Body of pancreas (tissue), 4 donors: ENCODE data around the gene DNAJC6. TPM values are rescaled to one million over a fixed set of nuclear protein-coding genes. Genes with fewer than 3 reads are reported as not detected.
A peak's percentile ranks its signal among the peaks of the same experiment; 100 is the strongest.

Experiments used
- ATAC-seq: fragments of 150-250 bp; one replicate; pipeline ENCODE4 v1.9.1; 2016
- DNase-seq, 4 donors: peaks; one replicate each; pipeline ENCODE4 v3.0.0-alpha.2; 2019
- H3K27ac ChIP-seq, 4 donors: fragments of 200-600 bp; sonication (generic); 1 replicate in 3 of 4; 2 replicates in 1 of 4; pipeline versions ENCODE4 v1.5.1 to v1.6.1; 2016 to 2019; ENCODE audit warnings: mild to moderate bottlenecking in 1 of 4, mixed read lengths in 1 of 4, moderate library complexity in 1 of 4
- H3K27me3 ChIP-seq, 2 donors: fragments of 200-600 bp; sonication (generic); one replicate each; pipeline ENCODE4 v1.6.0; 2016; ENCODE audit warnings: mild to moderate bottlenecking in 1 of 2
- H3K36me3 ChIP-seq, 2 donors: fragments of 200-600 bp; sonication (generic); replicated peaks in 1 of 2; 2 replicates each; pipeline ENCODE4 v1.5.1; 2016; ENCODE audit warnings: low read depth in 2 of 2; ENCODE audit not compliant: insufficient read depth in 1 of 2
- H3K4me1 ChIP-seq: fragments of 200-600 bp; sonication (generic); one replicate; pipeline ENCODE4 v1.6.0; 2016
- H3K4me3 ChIP-seq, 2 donors: fragments of 200-600 bp; sonication (generic); 1 replicate in 1 of 2; 2 replicates in 1 of 2; pipeline ENCODE4 v1.5.1; 2016 to 2019
- H3K9me3 ChIP-seq, 3 donors: fragments of 200-600 bp; sonication (generic); 1 replicate in 2 of 3; 2 replicates in 1 of 3; pipeline ENCODE4 v1.5.1; 2016
- POLR2A ChIP-seq, 3 donors: fragments of 450-650 bp; IDR thresholded peaks; one replicate each; pipeline ENCODE4 v1.6.1; 2016; ENCODE audit warnings: antibody characterized with exemption in 3 of 3, mild to moderate bottlenecking in 2 of 3
- WGBS, 2 donors: methylation state at CpG; one replicate each; pipeline ENCODE4 v1.1.5; 2017; 5-methylcytosine and 5-hydroxymethylcytosine counted together
- intact Hi-C: fragments of 100-400 bp; cut with DNase I; formaldehyde crosslinking; loops from one replicate; pipeline ENCODE4 v1.15.1; 2023
- total RNA-seq, 2 donors: library from RNA; depleted of rRNA; stranded (reverse); fragments of >200 nt; gene quantifications; one replicate each; pipeline ENCODE4 v1.1.0, GENCODE V29; 2016
- TF ChIP-seq, protein P1 (sequence below), 7 experiments: fragments of 450-650 bp in 4 of 7; fragments of 200-600 bp in 3 of 7; sonication (generic) in 3 of 7; IDR thresholded peaks; one replicate each; pipeline ENCODE4 v1.5.1; 2016 to 2019; ENCODE audit warnings: antibody characterized with exemption in 7 of 7

DNAJC6 gene
- total RNA-seq, 2 donors from 2014 or later, result 0.99 to 2.3 TPM

DNA sequence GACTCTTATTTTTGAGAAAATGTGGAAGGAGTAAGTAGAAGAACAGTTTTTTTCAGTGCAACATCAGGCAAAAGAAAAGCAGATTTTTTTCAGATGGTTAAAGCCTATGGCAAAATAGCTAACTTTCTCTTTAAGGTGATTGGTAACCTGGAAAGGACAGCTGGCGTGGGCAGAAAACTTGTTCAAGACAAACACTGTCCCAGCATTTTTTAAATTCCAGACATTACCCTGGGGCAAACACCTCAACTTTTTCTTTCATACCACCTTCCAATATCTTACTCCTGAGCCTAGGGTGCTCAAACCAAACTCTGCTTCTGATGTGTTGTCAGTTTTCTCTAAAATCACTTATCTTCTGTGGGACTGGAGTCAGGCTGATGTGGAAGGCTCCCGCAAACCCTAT lies 108.4 kb downstream of the DNAJC6 start:
- H3K36me3 ChIP-seq, result no peaks in the 10 kb centered on the region
- ATAC-seq (no peak), DNase-seq (no peak)
- H3K4me1 ChIP-seq, result peaks cover 18% of the 10 kb centered on the region
- WGBS, 2 donors, result 55 to 65% methylated on average over 2 of the region's 2 CpGs
- H3K27me3 ChIP-seq, result no peaks in the 10 kb centered on the region
- TF ChIP-seq POLR2A (IDR thresholded peaks at IDR 0.05), result no peak
- TF ChIP-seq, protein P1, sequence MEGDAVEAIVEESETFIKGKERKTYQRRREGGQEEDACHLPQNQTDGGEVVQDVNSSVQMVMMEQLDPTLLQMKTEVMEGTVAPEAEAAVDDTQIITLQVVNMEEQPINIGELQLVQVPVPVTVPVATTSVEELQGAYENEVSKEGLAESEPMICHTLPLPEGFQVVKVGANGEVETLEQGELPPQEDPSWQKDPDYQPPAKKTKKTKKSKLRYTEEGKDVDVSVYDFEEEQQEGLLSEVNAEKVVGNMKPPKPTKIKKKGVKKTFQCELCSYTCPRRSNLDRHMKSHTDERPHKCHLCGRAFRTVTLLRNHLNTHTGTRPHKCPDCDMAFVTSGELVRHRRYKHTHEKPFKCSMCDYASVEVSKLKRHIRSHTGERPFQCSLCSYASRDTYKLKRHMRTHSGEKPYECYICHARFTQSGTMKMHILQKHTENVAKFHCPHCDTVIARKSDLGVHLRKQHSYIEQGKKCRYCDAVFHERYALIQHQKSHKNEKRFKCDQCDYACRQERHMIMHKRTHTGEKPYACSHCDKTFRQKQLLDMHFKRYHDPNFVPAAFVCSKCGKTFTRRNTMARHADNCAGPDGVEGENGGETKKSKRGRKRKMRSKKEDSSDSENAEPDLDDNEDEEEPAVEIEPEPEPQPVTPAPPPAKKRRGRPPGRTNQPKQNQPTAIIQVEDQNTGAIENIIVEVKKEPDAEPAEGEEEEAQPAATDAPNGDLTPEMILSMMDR (IDR thresholded peaks at IDR 0.05), result no peak
- peak overlapping the region in 3 of 4 donors; percentile 1 to 59 (median 50) for H3K27ac ChIP-seq
- no peak overlapping the region for H3K4me3 ChIP-seq
- intact Hi-C loops, result no loop called here
- no peaks in the 10 kb centered on the region for H3K9me3 ChIP-seq

DNA sequence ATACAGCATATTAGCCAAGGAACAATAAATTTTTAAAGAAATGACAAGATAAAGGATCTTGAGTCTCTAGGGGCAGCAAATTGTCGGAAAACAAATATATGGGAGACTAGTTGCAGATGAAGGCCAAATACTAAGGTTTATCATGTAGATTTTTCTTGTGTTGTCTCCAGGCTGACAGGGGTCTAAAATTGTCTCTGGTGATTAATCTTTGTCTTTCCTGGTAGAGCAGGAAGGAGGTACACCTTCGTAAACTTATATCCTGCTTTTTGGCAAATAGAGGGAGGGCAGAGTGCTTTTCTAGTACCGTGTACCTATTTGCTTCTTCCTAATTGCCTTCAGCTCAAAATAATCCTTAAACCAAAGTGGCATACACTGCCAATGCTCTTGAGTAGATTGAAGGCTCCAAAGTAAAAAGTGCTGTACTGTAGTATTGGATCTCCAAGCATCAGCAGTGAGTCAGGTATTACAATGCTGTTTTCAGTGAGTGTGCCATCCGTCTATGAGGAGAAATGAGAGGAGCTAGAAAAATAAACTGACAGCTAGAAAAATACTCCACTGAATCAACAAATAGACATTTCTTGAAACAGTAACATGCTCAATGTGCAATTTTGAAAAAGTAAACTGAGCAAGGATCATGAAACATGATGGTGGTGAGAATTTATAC lies 109.3 kb downstream of the DNAJC6 start:
- Histone ChIP-seq H3K4me3 (no peak overlapping the region), H3K9me3 (no peaks in the 10 kb centered on the region), H3K36me3 (no peaks in the 10 kb centered on the region), H3K27ac (peak overlapping the region in 3 of 4 donors; percentile 28 to 93 (median 91)), H3K4me1 (peaks cover 27% of the 10 kb centered on the region), H3K27me3 (no peaks in the 10 kb centered on the region)
- DNase-seq, result no peak
- no peak for ATAC-seq
- no peak for TF ChIP-seq POLR2A (IDR thresholded peaks at IDR 0.05)
- TF ChIP-seq, protein P1 (IDR thresholded peaks at IDR 0.05), result no peak
- intact Hi-C loops, result no loop called here
- 79 to 80% methylated on average over 4 of the region's 4 CpGs for WGBS, 2 donors

- Histone ChIP-seq H3K36me3 (no peaks in the 10 kb centered on the region), H3K4me3 (peak overlapping the region; percentile 55 to 62), H3K4me1 (peaks cover 38% of the 10 kb centered on the region), H3K9me3 (no peaks in the 10 kb centered on the region), H3K27ac (peak overlapping the region; percentile 63 to 98 (median 96)), H3K27me3 (no peaks in the 10 kb centered on the region)
- peak; percentile 92 for ATAC-seq
- WGBS, 2 donors, result 0% methylated on average over 26 to 42 of the region's 52 CpGs
- TF ChIP-seq, protein P1 (IDR thresholded peaks at IDR 0.05), result no peak
- peak in 2 of 3 donors; percentile 46 to 48 for TF ChIP-seq POLR2A (IDR thresholded peaks at IDR 0.05)
- peak; percentile 99 for DNase-seq
- intact Hi-C loops, result no loop called here
Observed at GRCh38 chr1:65419681-65420589, 110.6 kb downstream of the DNAJC6 start.

DNA sequence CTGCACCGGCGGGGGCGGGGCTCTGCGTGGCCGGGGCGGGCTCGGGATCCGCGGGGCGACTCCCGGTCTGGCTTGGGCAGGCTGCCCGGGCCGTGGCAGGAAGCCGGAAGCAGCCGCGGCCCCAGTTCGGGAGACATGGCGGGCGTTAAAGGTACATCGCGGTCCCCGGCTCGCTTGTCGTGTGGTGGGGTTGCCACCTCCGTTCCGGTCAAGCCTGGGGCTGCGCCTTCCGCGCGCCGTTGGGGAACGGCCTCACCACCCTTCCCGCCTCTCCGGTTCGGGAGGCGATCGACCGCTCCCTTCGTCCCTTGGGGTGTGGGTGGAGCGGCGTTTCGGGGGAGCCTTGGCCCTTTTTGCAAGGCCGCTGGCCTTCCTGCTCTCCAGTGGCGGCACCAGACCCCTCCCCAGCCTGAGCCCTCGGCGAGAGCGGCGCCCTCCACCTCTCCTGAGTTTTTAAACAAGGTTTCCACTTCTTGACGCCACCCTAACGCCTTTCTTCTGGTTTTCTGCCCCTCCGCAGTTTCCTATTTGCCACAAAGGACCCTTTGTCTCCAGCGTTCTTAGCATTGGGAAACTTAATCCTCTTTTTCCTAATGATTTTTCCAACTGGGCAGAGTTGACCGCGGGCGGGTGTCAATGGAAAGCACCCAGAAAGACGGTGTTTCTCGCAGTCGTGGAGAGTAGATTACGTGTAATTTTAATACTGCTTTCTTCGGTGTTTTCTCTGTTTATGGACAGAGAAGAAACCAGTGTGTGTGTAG lies 111.4 kb downstream of the DNAJC6 start, which contains the start of the genes LEPR and LEPROT:
TSS of gene LEPR (plus strand) at position 79 of the 761 bp plus-strand sequence. CDS start 144,898 bp downstream, outside the sequence.
TSS of gene LEPROT (plus strand) at position 79 of the 761 bp plus-strand sequence. CDS start at position 136, 57 bp downstream.
- Histone ChIP-seq H3K4me1 (peaks cover 38% of the 10 kb centered on the region), H3K4me3 (peak within 1 kb of the TSS; percentile 71 to 91), H3K36me3 (no peaks in the 10 kb centered on the region), H3K9me3 (no peaks in the 10 kb centered on the region), H3K27ac (peak within 1 kb of the TSS; percentile 93 to 98 (median 98)), H3K27me3 (no peaks in the 10 kb centered on the region)
- ATAC-seq (peak; percentile 0), DNase-seq (no peak)
- intact Hi-C loops, result no loop called here
- 0% methylated on average over 24 to 50 of the region's 60 CpGs for WGBS, 2 donors
- TF ChIP-seq, protein P1 (IDR thresholded peaks at IDR 0.05), result no peak
- peak; percentile 90 to 94 (median 91) for TF ChIP-seq POLR2A (IDR thresholded peaks at IDR 0.05)
